NCI-H510A treated with DMSO at 0.1 percent for 48 hours (cell line): ENCODE measurements around the gene SUPT4H1.

Experiments
- DNase-seq: peaks from one replicate; lab custom pipeline; 2025; lab: John Stamatoyannopoulos, UW

SUPT4H1 gene

DNA sequence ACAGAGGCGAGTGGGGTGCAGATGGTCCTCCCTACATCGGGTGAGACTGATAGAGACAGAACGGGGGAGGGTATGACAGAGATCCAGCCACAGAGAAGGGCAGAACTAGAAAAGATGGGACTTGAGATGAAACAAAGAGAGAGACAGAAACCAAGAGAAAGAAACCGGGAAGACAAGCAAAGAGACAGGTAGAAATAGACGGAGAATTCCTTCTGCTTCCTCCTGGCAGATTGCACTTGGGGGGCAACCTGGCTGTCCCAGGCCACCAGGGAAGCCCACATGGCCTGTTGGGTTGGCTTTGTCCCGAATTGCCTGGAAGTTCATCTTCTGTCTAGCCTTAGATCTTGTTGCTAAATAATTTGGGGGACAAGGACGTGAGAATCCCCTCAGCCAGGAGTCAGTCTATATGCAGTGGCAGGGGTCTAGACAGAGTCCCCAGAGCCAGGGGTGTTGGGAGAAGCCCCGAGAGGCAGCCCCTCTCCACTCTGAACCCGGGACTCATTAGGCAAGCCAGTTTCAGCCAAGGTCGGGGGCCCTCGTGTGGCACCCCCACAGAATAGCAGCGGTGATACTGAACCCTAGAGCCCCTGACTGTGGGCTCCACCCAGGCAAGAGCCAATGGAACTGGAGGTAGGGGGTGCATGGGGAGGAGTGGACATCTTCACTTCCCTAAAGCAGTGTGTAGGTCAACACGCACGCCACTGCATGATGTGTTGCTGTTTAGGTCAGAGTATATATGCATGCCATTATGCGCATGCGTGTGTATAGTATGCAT lies 22.8 kb downstream of the SUPT4H1 start:
- DNase-seq: no peak

- no peak for DNase-seq
Observed at GRCh38 chr17:58328195-58329034, 23.6 kb downstream of the SUPT4H1 start, which contains the start of gene TSPOAP1. Gene TSPOAP1, minus strand, starts transcription at chr17:58328795. Its CDS starts 875 bp downstream, at chr17:58327920.

- DNase-seq: no peak
Observed at GRCh38 chr17:58327363-58328194, 24.4 kb downstream of the SUPT4H1 start.

DNA sequence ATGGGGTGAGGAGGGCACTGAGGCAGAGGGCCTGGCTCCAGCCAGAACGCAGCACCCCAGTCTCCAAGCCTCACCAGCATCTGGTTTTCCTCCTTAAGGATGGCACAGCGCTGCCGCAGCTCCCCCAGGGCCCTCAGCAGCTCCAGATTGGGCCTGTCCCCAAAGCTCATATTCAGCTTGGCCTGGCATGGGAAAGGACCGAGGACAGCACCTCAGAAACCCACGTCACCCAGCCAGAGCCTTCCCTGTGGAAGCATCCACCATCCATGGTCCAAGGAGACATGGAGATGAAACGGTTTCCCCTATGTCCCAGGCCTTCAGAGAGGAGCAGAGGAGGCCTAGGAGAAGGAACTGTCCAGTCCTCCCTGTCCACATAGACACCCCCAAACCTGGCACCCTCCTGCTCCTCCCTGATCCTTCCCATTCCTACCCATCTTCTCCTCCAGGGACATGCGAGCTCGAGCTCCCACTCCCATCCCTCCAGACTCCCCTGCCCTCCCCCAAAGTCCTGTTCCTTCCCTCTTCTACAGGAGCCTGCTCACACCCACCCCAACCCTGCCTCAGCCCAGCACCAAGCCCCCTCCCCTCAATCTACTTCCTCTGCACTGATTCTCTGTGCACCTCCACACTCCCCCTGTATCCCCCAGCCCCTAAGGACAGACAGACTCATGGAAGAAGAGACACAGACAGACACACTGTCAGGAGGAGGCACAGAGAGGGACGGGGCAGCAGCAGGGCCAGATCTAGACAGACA lies 25.2 kb downstream of the SUPT4H1 start:
- DNase-seq: no peak

DNA sequence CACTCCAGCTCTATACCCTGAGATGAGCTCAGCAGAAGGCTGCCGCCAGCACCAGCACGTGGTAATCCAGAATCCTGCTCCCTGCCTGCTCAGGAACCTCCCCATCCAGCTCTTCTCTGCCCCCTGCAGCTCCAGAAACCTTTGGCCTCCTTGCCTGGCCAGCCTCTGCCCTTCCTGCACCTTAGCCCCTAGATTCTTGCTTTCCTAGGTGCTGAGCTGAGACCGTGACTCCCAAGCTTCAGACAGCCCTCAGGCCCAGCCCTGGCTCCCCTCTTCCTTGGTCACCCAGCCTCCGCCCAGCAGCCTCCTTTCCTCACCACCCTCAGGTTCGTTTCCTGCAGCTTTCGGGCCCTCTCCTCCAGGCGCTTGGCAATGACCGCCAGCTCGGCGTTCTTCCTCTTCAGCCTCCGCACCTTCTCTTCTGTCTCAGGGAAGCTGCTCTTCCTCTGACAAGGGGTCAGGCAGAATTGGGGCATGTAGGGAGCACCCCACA lies 26.0 kb downstream of the SUPT4H1 start:
- DNase-seq: no peak

DNA sequence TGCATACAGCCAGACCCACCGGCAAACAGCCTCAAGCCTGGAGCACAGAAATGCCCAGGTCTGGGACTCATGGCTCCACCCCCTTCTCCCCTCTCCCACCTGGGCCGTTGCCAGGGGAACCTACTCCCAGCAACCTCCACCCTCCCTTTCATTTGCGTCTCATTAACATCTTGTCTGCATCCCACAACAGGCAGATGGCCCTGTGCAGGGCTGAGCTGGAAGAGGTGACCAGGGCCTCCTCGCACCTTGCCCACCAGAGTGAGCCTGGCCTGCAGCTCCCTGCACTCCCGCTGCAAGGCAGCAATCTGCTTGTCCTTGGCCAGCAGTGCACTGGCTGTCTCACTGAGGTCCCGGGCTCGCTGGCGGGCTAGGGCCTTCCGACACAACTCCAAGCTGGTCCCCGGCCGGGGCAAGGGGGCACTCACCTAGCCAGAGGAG lies 26.7 kb downstream of the SUPT4H1 start:
- DNase-seq: no peak

DNA sequence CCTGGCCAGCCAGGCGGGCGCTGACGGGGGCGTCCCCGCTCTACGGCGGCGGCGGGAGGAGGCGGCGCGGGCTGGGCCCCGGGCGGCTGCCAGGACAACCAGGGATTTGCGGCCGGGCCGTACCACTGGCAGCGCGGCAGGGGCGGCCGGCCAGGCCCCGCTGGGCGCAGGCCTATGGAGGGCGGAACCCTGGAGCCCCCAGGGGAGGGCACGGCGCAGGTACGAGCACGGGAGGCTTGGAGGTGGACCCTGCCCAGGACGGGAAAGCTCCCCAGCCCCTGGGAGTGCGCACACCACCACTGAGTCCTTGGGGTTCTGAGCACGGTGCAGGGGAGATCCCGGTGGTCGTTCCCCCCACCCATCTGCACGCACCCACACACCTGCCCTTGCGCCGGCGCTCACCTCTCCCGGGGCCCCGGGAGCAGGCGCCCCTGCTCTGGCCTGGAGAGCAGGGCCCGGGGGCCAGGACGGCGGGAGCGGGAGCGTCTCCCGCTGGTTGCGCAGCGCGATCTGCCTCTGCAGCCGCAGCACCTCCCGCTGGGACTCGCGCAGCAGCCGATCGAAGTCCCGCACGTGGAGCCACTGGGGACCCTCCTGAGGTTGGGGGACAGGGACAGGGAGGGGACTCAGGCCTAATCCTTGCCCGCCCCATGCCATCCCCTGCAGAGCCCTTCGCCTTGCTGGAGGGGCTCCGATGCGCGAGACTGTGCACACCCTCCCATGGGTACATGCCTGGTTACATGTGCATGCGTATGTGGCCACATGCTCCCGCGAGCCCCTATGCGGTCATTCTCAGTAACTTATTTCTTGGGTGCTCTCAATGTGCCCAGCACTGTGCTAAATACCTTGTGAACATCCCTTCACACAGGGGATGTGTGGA lies 27.4 kb downstream of the SUPT4H1 start:
- DNase-seq: peak; percentile 39

DNA sequence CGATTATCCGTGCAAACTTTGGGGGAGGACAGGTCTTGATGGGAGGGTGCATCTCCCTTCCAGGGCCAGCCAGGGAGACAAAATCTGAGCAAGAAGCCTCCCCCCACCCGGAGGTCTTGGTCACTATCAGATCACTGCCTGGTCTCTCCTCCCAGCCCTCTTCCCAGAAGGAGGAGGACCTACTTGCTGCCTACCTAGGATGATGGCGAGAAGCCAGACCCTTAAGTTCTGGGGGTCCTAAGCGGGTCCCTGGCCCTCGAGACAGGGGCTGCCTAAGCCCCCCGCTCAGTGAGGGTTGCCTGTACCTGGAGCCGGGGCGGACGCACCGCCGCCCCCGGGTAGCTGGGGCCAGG lies 28.0 kb downstream of the SUPT4H1 start:
- DNase-seq: no peak

- DNase-seq: no peak
Observed at GRCh38 chr17:58323366-58324055, 28.5 kb downstream of the SUPT4H1 start.

DNA sequence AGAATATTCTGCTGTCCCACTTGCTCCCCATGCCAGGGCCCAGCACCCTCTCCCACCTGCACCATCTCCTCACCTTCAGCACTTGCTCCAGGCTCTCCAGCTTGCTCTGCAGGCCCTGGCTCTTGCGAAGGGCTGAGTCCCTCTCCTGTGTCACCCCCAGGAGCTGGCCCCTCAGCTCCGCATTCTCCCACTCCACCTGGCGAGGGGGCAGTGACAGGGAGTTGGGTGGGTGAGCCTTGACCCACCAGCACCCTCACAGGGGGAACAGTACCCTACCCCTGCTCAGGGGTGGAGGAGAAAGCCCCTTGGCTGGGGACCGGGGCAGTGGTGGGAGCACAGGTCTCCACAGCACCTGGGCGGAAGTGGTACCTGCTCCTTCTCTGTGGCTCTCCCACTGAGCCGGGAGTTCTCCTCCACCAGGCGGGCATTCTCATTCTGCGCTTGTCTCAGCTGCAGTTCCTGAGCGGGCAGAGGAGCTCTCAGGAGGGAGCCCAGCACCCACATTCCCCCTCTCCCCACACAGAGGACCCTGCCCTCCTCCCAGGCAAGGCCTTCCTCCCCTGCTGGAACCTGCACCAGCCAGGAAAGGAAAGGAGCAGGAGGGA lies 29.3 kb downstream of the SUPT4H1 start:
- no peak for DNase-seq

- DNase-seq: no peak
Observed at GRCh38 chr17:58321571-58322525, 30.2 kb downstream of the SUPT4H1 start.

GRCh38 chr17:58320570-58321323 lies 31.3 kb downstream of the SUPT4H1 start:
- no peak for DNase-seq

- DNase-seq: no peak
Observed at GRCh38 chr17:58320163-58320558, 31.8 kb downstream of the SUPT4H1 start.

DNA sequence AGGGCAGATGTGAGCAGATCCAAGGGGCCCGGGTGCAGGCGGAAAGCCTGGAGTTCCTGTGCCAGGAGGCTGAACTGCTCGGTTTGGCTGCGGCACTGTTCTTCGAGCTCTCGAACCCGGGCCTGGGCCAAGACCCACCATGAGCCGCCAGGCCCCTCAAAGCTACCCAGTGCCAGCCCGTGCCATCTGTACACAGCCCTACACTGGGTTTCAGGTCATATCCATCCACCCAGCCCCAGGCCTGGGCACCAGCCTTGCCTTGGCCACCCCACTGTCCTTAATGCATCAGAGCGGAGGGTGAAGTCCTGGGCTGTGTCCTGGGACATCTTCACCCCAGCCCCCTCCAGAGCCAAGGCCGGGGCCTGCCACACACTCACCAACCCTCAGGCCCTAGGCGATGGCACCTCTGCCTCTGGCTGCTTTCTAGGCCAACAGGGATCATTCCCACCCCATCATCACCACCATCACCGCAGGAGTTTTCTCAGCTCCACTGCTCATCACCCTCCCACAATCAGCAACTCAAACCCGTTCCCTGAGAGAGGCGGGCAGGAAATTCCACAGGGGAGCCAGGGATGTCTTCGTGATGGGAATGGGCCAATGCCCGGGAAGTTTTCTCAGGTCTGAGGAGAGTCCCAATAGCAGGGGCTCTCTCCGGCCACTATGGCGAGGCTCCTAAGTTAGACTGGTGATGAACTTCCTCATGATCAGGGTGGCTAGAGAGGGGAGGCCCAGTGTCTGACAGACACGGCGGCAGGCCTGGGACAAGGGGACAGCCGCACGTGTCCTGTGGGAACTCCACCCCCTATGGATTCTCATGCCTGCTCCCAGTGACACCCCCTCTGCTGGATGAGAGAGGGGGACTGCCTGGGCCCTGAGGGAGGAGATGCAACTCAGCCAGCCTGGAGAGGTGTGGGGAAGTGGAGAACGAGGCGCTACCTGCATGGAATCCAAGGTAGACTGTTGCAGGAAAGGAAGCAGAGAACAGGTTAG lies 32.5 kb downstream of the SUPT4H1 start:
- DNase-seq: no peak

GRCh38 chr17:58318627-58319172 lies 33.3 kb downstream of the SUPT4H1 start:
- DNase-seq: no peak

DNA sequence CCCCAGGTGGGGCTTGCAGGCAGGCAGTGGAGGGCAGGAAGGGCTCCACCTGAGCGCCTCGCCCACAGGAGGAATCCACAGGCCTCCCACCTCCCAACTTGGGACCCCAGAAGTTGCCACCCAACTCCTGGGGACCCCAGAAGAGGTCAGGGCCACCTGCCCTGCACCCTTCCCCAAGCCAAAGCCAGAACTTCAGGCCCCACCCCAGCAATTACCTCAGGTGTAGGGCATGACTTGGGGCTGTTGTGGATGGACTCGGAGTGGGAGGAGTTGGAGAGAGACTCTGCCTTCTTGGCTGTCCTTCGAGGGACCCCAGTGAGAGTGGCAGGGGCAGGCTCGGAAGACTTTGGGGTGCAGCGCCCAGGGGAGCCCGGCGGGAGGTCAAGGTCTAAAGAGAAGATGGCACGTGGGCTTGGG lies 33.9 kb downstream of the SUPT4H1 start:
- no peak for DNase-seq
